ENCODE results near the gene CRYL1. TPM values are rescaled to one million over a fixed set of nuclear protein-coding genes. Genes with fewer than 3 reads are reported as not detected.

CRYL1 gene, protein sequence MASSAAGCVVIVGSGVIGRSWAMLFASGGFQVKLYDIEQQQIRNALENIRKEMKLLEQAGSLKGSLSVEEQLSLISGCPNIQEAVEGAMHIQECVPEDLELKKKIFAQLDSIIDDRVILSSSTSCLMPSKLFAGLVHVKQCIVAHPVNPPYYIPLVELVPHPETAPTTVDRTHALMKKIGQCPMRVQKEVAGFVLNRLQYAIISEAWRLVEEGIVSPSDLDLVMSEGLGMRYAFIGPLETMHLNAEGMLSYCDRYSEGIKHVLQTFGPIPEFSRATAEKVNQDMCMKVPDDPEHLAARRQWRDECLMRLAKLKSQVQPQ
- 10 to 100 TPM; 22.4 to 27.0 (median 24.9) TPM for polyA plus RNA-seq (ENCODE audit: insufficient read depth in 1 of 5, insufficient read length in 5 of 5, low replicate concordance in 1 of 5)
- long read RNA-seq, donor 1, transcript CRYL1-201 (8 exons, 1,485 nt): major isoform, 12 of 27 reads
- long read RNA-seq, donor 1, partial matches to known transcripts: 15 of 27 reads
- long read RNA-seq, donor 1, other reads (novel, unspliced or antisense): 0 of 27 reads
- long read RNA-seq, donor 2, transcript CRYL1-201 (8 exons, 1,485 nt): major isoform, 8 of 9 reads
- long read RNA-seq, donor 2, partial matches to known transcripts: 0 of 9 reads
- long read RNA-seq, donor 2, other reads (novel, unspliced or antisense): 0 of 9 reads
- long read RNA-seq, donor 3, transcript CRYL1-201 (8 exons, 1,485 nt): major isoform, 10 of 20 reads
- long read RNA-seq, donor 3, partial matches to known transcripts: 7 of 20 reads
- long read RNA-seq, donor 3, other reads (novel, unspliced or antisense): 0 of 20 reads
- long read RNA-seq, donor 4, partial matches to known transcripts: 0 of 5 reads
- long read RNA-seq, donor 4, other reads (novel, unspliced or antisense): 0 of 5 reads
- long read RNA-seq, donor 5, transcript CRYL1-201 (8 exons, 1,485 nt): major isoform, 9 of 11 reads
- long read RNA-seq, donor 5, partial matches to known transcripts: 0 of 11 reads
- long read RNA-seq, donor 5, other reads (novel, unspliced or antisense): 0 of 11 reads
- long read RNA-seq, donor 6, transcript CRYL1-201 (8 exons, 1,485 nt): major isoform, 9 of 13 reads
- long read RNA-seq, donor 6, partial matches to known transcripts: 0 of 13 reads
- long read RNA-seq, donor 6, other reads (novel, unspliced or antisense): 0 of 13 reads
- long read RNA-seq, donor 7, transcript CRYL1-201 (8 exons, 1,485 nt): major isoform, 6 of 33 reads
- long read RNA-seq, donor 7, partial matches to known transcripts: 10 of 33 reads
- long read RNA-seq, donor 7, other reads (novel, unspliced or antisense): 17 of 33 reads
- long read RNA-seq, donor 8, partial matches to known transcripts: 0 of 4 reads
- long read RNA-seq, donor 8, other reads (novel, unspliced or antisense): 0 of 4 reads

DNA sequence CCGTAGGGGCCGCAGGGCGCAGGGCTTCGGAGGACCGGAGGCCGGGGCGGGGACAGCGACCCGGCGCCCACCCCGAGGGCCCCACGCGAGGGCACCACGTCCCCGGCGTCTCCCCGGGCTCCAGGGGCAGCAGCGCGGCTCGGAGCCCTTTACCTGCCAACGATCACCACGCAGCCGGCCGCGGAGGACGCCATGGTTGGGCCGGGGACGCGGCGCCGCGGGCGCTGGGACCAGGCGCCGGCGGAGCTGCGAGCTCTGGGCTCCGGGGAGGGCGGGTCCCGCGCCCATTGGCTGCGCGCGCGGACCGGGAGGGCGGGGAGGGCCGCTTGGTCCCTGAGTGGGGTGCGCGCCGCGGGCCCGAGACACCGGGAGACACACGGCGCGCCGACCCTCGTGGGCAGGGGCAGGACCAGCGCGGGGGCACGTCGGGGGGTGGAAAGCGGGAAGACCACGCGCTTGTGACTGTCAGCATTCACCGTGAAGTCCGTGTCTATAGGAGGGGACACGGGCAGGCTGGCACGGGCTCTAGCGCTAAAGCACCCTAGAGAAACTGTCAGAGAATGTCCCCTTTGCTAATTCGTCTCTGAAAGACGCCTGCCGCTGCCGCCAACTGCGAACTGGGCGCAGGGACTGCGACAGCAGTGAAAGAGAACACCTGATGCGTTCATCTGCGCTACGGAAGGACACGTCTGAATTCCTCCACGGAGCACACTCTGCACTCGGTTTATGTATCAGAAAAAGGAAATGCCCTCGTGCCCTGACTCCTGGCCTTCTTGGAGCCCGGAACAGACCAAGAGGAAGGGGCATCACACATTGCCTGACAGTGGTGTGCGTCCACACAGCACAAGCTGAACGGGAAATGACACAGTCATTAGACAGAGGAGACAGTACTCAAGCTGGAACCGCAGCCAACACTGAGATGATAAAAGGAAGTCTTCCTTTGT, at the start of gene CRYL1:
Gene CRYL1, minus strand, starts transcription at position 257 of the 944 bp plus-strand sequence. Its CDS starts 63 bp downstream, at position 194.
- DNase-seq: peak; percentile 60 to 70

- DNase-seq: no peak
Measured at GRCh38 chr13:20573636-20574035, 48.0 kb upstream of the CRYL1 start.

DNA sequence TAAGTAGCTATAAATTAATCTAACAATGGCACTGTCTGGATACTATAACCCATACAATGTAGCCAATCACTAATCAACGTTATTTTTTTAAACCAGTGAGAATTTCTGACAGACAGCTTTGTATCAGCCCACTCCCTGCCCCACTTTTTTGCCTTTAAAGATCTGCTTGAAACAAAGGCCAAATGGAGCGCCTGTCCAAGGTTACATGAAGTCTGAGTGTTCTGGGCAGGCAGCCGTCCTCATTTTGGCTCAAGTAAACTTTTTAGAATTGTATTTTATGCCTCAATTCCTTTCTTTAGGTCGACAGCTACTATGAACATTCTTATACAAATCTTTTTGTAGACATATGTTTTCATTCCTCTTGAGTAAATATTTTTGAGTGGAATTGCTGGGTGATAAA, 47.5 kb upstream of the CRYL1 start:
- no peak for DNase-seq

GRCh38 chr13:20571676-20572075, 46.0 kb upstream of the CRYL1 start:
- no peak for DNase-seq

DNA sequence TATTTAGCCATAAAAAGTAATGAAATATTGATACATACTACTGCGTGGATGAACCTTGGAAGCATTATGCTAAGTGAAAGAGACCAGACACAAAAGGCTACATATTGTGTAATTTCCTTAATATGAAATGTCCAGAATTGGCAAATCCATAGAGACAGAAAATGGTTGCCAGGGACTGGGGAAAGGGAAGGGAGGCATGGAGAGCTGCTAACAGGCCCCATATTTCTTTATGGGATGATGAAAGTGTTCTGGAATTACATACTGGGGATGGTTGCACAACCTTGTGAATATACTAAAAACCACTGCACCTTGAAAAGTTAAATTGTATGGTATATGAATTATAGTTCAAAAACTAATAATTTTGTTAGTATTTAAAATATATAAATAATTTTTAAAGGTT, 44.9 kb upstream of the CRYL1 start:
- no peak for DNase-seq

- peak in 1 of 2 donors; percentile 26 for DNase-seq
Measured at GRCh38 chr13:20567881-20568528, 42.3 kb upstream of the CRYL1 start.

DNA sequence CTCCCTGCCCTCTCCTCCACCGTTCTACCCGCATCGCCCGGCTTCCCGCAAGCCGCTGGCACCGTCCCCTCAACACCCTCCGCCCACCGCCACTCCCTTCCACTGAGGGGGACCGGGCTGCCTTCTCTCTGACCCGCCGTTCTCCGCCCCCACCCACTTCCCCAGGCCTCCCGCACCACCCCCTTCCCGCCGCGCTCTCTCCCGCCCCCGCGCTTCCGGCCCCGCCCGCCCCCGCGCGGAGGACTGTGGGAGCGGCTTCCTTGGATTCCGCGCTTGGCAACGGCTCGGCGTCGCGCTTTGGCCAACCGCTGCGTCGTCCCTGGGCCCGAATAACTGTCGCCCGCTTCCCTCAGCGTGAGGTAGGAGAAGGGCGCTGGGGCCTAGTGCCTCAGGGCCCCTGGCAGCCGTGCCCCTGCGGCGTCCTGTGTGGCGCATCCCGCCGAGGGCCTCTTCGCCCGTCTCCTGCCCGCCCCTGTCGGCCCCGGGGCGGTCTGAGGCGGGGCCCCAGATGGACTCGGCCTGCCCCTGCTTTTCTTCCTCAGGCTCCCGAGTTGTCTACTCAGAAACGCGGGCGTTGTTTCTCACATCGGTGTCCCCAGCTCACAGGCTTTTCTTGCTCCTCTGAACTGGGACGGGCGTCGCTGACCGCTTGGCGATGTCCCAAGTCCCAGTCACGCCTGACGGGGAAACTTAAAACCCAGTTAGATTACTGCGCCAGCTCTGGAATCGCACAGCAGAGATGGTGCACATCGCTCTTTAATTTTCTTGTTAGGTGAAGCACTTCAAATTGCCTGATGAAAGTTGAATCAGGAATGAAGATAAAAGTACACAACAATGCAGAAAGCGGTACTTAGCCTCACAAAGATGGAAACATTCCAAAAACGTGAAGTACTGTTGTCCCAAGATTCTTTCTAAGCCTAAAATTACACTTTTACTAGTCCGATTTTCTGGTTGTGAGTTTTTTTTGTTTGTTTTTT, 41.5 kb upstream of the CRYL1 start, which contains the start of gene IFT88:
Gene IFT88, plus strand, starts transcription at position 260 of the 977 bp plus-strand sequence. CDS start 7,229 bp downstream, outside the sequence.
- peak; percentile 89 to 90 for DNase-seq

GRCh38 chr13:20566468-20566897, 40.8 kb upstream of the CRYL1 start:
- peak in 1 of 2 donors; percentile 84 for DNase-seq

DNA sequence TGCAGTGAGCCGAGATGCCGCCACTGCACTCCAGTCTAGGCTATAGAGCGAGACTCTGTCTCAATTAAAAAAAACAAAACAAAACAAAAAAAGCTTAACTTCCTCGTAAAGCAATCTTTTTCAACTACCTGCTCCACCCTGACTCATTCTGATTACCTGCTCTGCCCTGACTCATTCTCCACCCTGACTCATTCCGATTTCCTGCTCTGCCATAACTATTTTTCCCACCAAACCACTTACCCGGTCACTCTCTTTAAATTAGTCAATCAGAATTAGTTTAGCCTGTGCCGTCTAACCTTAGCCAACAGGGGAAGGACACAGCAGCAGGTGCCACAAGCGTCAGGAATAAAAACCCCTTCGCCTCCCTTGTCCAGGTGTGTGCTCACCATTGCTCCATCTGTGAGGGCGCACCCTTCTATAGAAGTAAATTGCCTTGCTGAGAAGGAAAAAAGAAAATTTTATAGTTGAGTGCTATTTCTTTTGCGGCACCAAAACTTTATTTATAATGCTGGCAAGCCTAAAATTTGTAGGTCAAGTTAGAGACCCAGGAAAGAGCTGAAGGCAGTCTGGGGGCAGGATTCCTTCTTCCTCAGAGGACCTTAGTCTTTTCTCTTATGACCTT, 39.6 kb upstream of the CRYL1 start:
- DNase-seq: no peak

DNA sequence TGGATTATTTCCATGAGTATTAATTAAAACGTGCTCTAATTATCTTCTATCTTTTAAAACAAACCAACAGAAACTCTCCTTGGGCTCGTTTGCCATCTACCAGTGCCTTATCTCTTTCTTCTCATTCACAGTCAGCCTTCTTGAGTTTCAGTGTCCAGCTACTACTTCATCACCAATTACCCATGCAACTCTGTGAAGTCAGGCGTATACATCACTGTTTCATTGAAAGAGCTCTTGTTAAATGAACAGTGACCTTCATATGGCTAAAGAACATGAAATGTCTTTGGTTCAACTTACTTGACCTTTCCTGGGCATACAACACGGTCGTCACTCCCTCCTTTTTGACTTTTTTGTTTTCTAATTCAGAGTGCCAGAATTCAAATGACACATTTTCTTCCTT, 36.1 kb upstream of the CRYL1 start:
- DNase-seq: no peak

DNA sequence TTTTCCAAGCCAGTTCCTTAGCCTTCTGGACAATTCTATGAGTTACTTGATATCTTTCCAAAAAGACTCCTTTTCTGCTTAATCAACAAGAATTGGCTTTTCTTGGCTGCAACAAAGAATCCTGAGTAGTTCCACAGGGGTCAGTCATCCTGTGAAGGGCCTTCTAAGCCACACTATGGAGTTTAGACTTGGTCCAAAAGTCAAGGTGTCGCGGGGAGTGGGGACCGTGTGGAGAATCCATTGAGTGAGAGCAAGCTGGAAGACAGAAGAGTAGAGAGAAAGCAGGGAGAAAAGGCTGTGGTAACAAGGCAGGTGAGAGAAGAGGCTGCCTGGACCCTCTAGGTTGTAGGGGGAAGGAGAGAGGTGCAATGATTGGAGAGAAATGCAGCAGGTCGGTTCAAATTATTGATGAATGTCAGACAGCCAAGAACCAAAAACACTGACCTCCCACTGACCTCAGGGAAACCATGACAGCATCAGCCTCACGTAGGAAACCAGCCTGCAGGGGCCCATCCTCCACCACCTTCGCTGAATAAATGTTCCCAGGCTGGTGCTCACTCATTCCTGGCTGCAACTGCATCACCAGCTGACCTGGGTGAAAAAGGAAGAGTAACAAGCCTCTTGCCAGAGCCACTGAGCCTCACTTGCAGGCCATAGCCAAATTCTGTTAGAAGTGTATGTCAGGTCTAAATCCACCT, 34.2 kb upstream of the CRYL1 start:
- DNase-seq: no peak

- DNase-seq: no peak
Measured at GRCh38 chr13:20558982-20559381, 33.3 kb upstream of the CRYL1 start.

GRCh38 chr13:20553311-20553710, 27.7 kb upstream of the CRYL1 start:
- DNase-seq: no peak

DNA sequence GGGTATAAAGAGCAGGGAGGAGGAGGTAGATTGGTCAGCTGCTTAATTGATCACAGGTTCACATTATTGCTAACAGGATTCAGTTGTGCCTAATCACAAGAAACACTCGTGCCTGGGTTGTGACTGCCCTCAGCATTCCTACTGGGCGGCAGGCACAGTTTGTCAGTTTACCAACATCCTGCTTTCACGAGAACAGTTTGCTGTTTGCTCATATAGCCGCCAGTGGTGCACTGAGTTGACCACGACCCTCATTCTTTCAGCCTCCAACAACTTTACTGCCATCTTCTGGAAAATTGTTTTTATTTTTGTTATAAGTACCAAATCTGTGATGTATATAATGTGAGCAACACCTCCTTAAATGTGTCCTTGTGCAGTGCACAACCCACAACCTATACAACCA, 25.1 kb upstream of the CRYL1 start:
- DNase-seq: no peak

GRCh38 chr13:20547479-20547908, 21.8 kb upstream of the CRYL1 start:
- no peak for DNase-seq

DNA sequence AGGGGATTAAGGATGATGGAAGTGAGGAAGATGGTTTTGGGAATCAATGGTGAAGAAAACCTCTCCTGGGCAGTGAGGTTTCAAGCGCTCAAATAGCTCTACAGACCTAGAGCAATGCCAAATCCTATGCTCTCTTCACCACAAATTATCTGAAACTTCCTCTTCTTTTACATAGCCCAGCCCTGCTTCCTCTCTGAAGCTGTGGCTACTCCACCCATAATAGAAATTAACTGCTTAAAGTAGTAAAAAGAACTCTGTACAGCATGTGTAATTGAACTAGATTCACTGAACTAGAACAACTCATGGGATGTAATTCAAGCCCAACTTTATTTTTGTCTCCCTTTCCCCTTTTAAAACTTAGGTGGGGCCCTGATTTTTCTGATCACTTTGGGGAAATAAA, 20.9 kb upstream of the CRYL1 start:
- no peak for DNase-seq

All from right lung (tissue), 10 donors.